Measurements from ENCODE around the gene ICAM1.

Gene ICAM1

GRCh38 chr19:10245189-10245939 is 25.6 kb upstream of the ICAM1 start:
- no peak for DNase-seq

GRCh38 chr19:10246511-10246910 is 24.4 kb upstream of the ICAM1 start:
- no peak for DNase-seq

GRCh38 chr19:10251792-10252694 is 18.9 kb upstream of the ICAM1 start, which contains the start of gene MRPL4:
MRPL4 (plus strand) TSS chr19:10252214; CDS start chr19:10252254, 40 bp downstream.
- DNase-seq = peak; percentile 95

GRCh38 chr19:10252707-10253106 is 18.2 kb upstream of the ICAM1 start:
- DNase-seq = no peak

- no peak for DNase-seq
Measured at GRCh38 chr19:10254244-10254643, 16.7 kb upstream of the ICAM1 start.

- DNase-seq = no peak
Measured at GRCh38 chr19:10255358-10255757, 15.6 kb upstream of the ICAM1 start.

GRCh38 chr19:10256551-10256950 is 14.4 kb upstream of the ICAM1 start:
- DNase-seq = no peak

- no peak for DNase-seq
Measured at GRCh38 chr19:10256970-10257615, 13.8 kb upstream of the ICAM1 start.

GRCh38 chr19:10258080-10258710 is 12.7 kb upstream of the ICAM1 start:
- no peak for DNase-seq

GRCh38 chr19:10259162-10259905 is 11.6 kb upstream of the ICAM1 start:
- peak; percentile 86 for DNase-seq

- DNase-seq = no peak
Measured at GRCh38 chr19:10260141-10260584, 10.8 kb upstream of the ICAM1 start.

- DNase-seq = no peak
Measured at GRCh38 chr19:10262771-10263170, 8.1 kb upstream of the ICAM1 start.

- no peak for DNase-seq
Measured at GRCh38 chr19:10266706-10267105, 4.2 kb upstream of the ICAM1 start.

GRCh38 chr19:10268071-10268470 is 2.8 kb upstream of the ICAM1 start:
- DNase-seq = no peak

GRCh38 chr19:10269333-10270179 is 1.4 kb upstream of the ICAM1 start:
- DNase-seq = peak; percentile 54

- DNase-seq = no peak
Measured at GRCh38 chr19:10270180-10270615, 722 bp upstream of the ICAM1 start.

GRCh38 chr19:10271543-10272086 is 695 bp downstream of the ICAM1 start:
- no peak for DNase-seq

GRCh38 chr19:10274589-10274988 is 3.7 kb downstream of the ICAM1 start:
- no peak for DNase-seq

- DNase-seq = no peak
Measured at GRCh38 chr19:10277795-10278589, 7.1 kb downstream of the ICAM1 start.

GRCh38 chr19:10278935-10279334 is 8.0 kb downstream of the ICAM1 start:
- no peak for DNase-seq

Data from NCI-H2171 (cell line).